ENCODE results near the gene DENND2A. TPM values are rescaled to one million over a fixed set of nuclear protein-coding genes. Genes with fewer than 3 reads are reported as not detected.

Gene DENND2A
- total and polyA plus RNA-seq, 4 donors: 1.2 to 7.4 (median 2.3) TPM

DNA sequence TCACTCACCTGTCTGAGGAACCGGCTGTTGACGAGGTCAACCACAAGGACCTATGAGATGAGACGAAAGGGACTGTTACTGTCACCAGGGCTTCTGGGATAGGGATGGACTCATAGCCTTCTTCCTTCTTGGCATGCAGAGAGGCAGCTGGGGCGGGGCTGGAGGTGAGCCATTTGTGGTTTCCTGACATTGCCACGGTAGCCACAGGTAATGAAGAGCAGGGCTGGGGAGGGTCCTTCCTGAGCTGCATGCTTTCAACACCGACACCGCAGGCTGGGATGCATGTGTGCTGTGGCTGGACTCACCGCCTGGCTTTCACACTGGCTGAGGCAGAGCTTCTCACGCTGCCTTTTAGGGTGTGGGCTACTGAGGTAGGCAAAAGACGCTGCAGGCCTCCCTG is 114.9 kb downstream of the DENND2A start:
- no peak overlapping the region for H3K27ac ChIP-seq (ENCODE audit: low read depth in 1 of 2, low read length in 2 of 2)
- TF ChIP-seq SP1 (IDR thresholded peaks at IDR 0.05) (no peak), EGR1 (IDR thresholded peaks at IDR 0.05; ENCODE audit: low read depth in 2 of 2) (no peak), YY1 (IDR thresholded peaks at IDR 0.05) (no peak), HNF4A (conservative IDR thresholded peaks at IDR 0.05) (no peak), RAD21 (IDR thresholded peaks at IDR 0.05) (no peak), RXRA (IDR thresholded peaks at IDR 0.05) (no peak), TAF1 (conservative IDR thresholded peaks at IDR 0.05) (no peak), HNF4G (IDR thresholded peaks at IDR 0.05) (no peak), JUND (IDR thresholded peaks at IDR 0.05) (no peak), FOXA2 (IDR thresholded peaks at IDR 0.05) (no peak), CTCF (IDR thresholded peaks at IDR 0.05; ENCODE audit: low read depth, low read length, missing input control) (no peak), GABPA (IDR thresholded peaks at IDR 0.05 in 1 of 2, conservative IDR thresholded peaks at IDR 0.05 in 1 of 2) (no peak), FOXA1 (IDR thresholded peaks at IDR 0.05) (no peak), NR2F2 (IDR thresholded peaks at IDR 0.05) (no peak)
- TF ChIP-seq, protein P1, sequence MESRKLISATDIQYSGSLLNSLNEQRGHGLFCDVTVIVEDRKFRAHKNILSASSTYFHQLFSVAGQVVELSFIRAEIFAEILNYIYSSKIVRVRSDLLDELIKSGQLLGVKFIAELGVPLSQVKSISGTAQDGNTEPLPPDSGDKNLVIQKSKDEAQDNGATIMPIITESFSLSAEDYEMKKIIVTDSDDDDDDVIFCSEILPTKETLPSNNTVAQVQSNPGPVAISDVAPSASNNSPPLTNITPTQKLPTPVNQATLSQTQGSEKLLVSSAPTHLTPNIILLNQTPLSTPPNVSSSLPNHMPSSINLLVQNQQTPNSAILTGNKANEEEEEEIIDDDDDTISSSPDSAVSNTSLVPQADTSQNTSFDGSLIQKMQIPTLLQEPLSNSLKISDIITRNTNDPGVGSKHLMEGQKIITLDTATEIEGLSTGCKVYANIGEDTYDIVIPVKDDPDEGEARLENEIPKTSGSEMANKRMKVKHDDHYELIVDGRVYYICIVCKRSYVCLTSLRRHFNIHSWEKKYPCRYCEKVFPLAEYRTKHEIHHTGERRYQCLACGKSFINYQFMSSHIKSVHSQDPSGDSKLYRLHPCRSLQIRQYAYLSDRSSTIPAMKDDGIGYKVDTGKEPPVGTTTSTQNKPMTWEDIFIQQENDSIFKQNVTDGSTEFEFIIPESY (IDR thresholded peaks at IDR 0.05): no peak
- TF ChIP-seq, protein P2, sequence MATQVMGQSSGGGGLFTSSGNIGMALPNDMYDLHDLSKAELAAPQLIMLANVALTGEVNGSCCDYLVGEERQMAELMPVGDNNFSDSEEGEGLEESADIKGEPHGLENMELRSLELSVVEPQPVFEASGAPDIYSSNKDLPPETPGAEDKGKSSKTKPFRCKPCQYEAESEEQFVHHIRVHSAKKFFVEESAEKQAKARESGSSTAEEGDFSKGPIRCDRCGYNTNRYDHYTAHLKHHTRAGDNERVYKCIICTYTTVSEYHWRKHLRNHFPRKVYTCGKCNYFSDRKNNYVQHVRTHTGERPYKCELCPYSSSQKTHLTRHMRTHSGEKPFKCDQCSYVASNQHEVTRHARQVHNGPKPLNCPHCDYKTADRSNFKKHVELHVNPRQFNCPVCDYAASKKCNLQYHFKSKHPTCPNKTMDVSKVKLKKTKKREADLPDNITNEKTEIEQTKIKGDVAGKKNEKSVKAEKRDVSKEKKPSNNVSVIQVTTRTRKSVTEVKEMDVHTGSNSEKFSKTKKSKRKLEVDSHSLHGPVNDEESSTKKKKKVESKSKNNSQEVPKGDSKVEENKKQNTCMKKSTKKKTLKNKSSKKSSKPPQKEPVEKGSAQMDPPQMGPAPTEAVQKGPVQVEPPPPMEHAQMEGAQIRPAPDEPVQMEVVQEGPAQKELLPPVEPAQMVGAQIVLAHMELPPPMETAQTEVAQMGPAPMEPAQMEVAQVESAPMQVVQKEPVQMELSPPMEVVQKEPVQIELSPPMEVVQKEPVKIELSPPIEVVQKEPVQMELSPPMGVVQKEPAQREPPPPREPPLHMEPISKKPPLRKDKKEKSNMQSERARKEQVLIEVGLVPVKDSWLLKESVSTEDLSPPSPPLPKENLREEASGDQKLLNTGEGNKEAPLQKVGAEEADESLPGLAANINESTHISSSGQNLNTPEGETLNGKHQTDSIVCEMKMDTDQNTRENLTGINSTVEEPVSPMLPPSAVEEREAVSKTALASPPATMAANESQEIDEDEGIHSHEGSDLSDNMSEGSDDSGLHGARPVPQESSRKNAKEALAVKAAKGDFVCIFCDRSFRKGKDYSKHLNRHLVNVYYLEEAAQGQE (IDR thresholded peaks at IDR 0.05): no peak
- TF ChIP-seq, protein P3, sequence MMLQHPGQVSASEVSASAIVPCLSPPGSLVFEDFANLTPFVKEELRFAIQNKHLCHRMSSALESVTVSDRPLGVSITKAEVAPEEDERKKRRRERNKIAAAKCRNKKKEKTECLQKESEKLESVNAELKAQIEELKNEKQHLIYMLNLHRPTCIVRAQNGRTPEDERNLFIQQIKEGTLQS (IDR thresholded peaks at IDR 0.05): no peak
- TF ChIP-seq, protein P4, sequence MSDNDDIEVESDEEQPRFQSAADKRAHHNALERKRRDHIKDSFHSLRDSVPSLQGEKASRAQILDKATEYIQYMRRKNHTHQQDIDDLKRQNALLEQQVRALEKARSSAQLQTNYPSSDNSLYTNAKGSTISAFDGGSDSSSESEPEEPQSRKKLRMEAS (IDR thresholded peaks at IDR 0.05): no peak
- no peaks in the 10 kb centered on the region for H3K27me3 ChIP-seq (ENCODE audit: control insufficient read depth in 4 of 4, insufficient read depth in 4 of 4, low read length in 3 of 4)
- H3K36me3 ChIP-seq (ENCODE audit: control insufficient read depth in 4 of 4, insufficient read depth in 3 of 4, low read depth in 1 of 4, low read length in 3 of 4): no peaks in the 10 kb centered on the region
- 85% methylated on average over 10 of the region's 10 CpGs for WGBS
- H3K4me3 ChIP-seq (ENCODE audit: low read depth in 1 of 3, low read length in 3 of 3): no peak overlapping the region
- no peaks in the 10 kb centered on the region for H3K4me1 ChIP-seq (ENCODE audit: control insufficient read depth in 4 of 4, insufficient read depth in 4 of 4, low read length in 3 of 4)
- H3K9ac ChIP-seq (ENCODE audit: low read depth in 1 of 2, low read length in 2 of 2): no peak overlapping the region
- DNase-seq (ENCODE audit: low spot score): no peak
- no peaks in the 10 kb centered on the region for H3K9me3 ChIP-seq (ENCODE audit: control insufficient read depth in 4 of 4, low read length in 3 of 4)

Data from liver (tissue), 9 donors.